Ectodermal cell (in vitro differentiated cells): ENCODE results near the gene HEATR1.
"Not testable (repeated sequence)": the region's sequence is repeated elsewhere in the genome, so short reads cannot be mapped to it uniquely, and the experiment has no call there.

ENCODE experiments used
- H3K27ac ChIP-seq: 2 replicates; pipeline ENCODE4 v1.7.0; 2013; ENCODE audit warnings: mild to moderate bottlenecking, low read depth, low read length; ENCODE audit not compliant: insufficient read depth, poor library complexity, severe bottlenecking
- H3K27me3 ChIP-seq: 2 replicates; pipeline ENCODE4 v1.7.0; 2013; ENCODE audit warnings: mild to moderate bottlenecking, low read length; ENCODE audit not compliant: insufficient read depth, control insufficient read depth, poor library complexity, severe bottlenecking
- H3K36me3 ChIP-seq: one replicate; pipeline ENCODE4 v1.7.0; 2013; ENCODE audit warnings: low read length; ENCODE audit not compliant: control insufficient read depth, insufficient read depth
- H3K4me1 ChIP-seq: one replicate; pipeline ENCODE4 v1.7.0; 2013; ENCODE audit warnings: low read length; ENCODE audit not compliant: control insufficient read depth, insufficient read depth
- H3K4me3 ChIP-seq: 2 replicates; pipeline ENCODE4 v1.7.0; 2013; ENCODE audit warnings: low read depth, low read length, control low read depth; ENCODE audit not compliant: insufficient read depth
- H3K9me3 ChIP-seq: 2 replicates; pipeline ENCODE4 v1.7.0; 2013; ENCODE audit warnings: mild to moderate bottlenecking, low read length, moderate library complexity; ENCODE audit not compliant: control insufficient read depth
- WGBS, 2 experiments: methylation state at CpG; one replicate each; pipeline ENCODE4 v1.1.7; 2013; ENCODE audit warnings: missing lambda C conversion rate in 2 of 2; 5-methylcytosine and 5-hydroxymethylcytosine counted together

Gene HEATR1

DNA sequence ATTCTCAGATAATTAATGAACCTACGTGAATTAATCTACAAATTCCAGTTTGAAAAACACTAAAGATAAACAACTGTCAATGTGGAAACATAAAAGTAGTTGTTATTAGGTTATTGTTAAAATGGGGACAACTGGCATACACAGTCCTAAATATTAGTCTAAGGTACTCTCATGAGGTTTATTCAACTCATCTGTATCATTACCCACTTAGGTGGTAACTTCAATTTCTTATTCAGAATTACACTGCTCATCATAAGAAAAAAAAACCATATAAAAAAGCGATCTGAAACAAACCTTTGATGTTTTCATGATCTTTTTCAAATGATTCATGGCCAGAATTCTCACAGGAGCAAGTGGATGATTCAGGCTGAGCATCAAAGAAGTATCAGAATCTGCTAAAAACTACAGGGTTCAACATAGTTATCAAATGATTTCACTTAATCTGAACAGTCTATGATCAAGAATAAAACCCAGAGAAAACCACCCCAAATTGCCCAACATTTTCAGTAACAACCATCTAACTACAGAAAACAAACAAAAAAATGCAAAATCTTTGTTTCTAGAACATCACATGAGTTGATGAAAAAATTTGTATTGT lies 13.7 kb downstream of the HEATR1 start:
- H3K36me3 ChIP-seq, result peaks cover 24% of the 10 kb centered on the region
- H3K27ac ChIP-seq, result no peak overlapping the region
- 92 to 94% methylated on average over 1 to 2 of the region's 2 CpGs for WGBS, 2 experiments

DNA sequence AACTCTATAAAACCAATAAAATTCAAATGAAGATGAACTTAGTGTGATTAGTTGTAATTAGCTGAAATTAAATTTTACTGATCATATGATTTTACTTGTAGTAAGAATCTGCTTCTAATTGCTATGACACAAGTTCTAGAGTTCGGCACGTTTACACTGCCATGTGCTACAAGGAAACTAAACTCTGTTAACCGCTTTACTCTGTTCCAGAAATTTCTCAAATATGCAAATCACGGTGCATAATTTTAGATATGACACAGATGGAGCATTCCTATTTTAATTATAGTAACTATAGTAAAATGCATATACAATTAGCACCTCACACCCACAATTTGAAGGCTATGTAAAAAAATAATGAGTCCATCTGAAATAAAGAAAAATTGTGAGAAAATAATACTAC lies 14.8 kb downstream of the HEATR1 start:
- Histone ChIP-seq H3K36me3 (peaks cover 30% of the 10 kb centered on the region), H3K27ac (no peak overlapping the region), H3K4me1 (no peaks in the 10 kb centered on the region), H3K4me3 (no peak overlapping the region), H3K27me3 (no peaks in the 10 kb centered on the region), H3K9me3 (no peaks in the 10 kb centered on the region)
- WGBS, 2 experiments, result 95 to 99% methylated on average over 3 to 4 of the region's 4 CpGs

More for the DNA sequence above, 13.7 kb downstream of the HEATR1 start:
- H3K4me3 ChIP-seq, result no peak overlapping the region
- H3K9me3 ChIP-seq, result no peaks in the 10 kb centered on the region
- no peaks in the 10 kb centered on the region for H3K4me1 ChIP-seq
- no peaks in the 10 kb centered on the region for H3K27me3 ChIP-seq

DNA sequence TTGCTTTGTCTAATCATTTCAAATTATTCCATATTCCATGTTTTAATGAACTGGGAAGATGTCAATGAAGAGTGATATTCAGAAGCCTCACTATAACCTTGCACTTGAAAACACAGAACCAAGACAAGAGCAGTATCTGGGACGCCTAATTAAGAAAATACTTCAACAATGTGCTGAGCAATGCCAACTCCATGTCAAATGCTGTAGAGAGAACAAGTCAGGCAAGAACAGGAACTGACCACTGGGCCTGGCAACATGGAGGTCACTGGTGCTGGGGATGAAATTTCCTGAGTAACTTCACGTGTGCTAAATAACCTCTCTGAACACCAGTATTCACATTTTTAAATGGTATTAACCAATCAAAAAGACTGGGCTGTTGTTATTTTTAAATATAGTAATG lies 22.8 kb downstream of the HEATR1 start:
- Histone ChIP-seq H3K27ac (no peak overlapping the region), H3K4me3 (no peak overlapping the region), H3K27me3 (no peaks in the 10 kb centered on the region), H3K36me3 (peaks cover 28% of the 10 kb centered on the region), H3K9me3 (no peaks in the 10 kb centered on the region), H3K4me1 (no peaks in the 10 kb centered on the region)
- WGBS, 2 experiments, result 89 to 98% methylated on average over 1 to 2 of the region's 2 CpGs

DNA sequence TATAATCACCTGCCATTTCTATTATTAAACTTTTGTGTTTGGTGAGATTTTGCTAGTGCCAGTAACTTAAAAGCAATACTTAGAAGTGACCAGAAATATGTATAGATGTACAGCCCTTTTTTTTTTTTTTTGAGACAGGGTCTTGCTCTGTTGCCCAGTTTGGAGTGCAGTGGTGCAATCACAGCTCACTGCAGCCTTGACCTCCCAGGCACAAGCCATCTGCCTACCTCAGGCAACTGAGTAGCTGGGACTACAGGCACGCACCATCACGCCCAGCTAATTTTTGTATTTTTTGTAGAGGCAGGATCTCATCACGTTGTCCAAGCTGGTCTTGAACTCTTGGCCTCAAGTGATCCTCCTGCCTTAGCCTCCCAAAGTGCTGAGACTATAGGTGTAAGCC lies 23.9 kb downstream of the HEATR1 start:
- not testable (repeated sequence) for H3K4me3 ChIP-seq, H3K27me3 ChIP-seq, H3K4me1 ChIP-seq, H3K9me3 ChIP-seq, H3K27ac ChIP-seq
- H3K36me3 ChIP-seq, result peaks cover 22% of the 10 kb centered on the region
- WGBS, 2 experiments, result 94 to 96% methylated on average over 3 of the region's 3 CpGs

DNA sequence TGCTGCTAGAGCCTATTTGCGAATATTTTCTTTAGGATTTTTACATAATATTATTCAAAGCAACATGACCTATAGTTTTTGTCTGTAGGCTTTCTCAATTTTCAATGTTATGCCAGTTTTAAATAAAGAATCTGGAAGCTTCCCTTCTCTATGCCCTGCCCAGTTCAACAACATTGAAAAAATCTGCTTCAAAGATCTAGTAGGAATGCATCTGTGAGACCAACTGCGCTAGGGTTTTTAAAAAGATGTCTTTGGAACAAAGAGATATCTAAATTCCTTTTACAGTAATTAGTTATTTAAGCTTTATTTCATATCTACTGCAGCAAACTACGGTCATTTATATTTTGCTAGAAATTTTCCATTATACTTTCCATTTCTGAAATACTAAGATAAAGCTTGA lies 25.7 kb downstream of the HEATR1 start:
- Histone ChIP-seq H3K4me3 (no peak overlapping the region), H3K4me1 (no peaks in the 10 kb centered on the region), H3K36me3 (peaks cover 10% of the 10 kb centered on the region), H3K27ac (no peak overlapping the region), H3K9me3 (no peaks in the 10 kb centered on the region), H3K27me3 (no peaks in the 10 kb centered on the region)
- whole genome bisulfite sequencing, 2 experiments, result 100% methylated on average over 1 to 2 of the region's 3 CpGs

DNA sequence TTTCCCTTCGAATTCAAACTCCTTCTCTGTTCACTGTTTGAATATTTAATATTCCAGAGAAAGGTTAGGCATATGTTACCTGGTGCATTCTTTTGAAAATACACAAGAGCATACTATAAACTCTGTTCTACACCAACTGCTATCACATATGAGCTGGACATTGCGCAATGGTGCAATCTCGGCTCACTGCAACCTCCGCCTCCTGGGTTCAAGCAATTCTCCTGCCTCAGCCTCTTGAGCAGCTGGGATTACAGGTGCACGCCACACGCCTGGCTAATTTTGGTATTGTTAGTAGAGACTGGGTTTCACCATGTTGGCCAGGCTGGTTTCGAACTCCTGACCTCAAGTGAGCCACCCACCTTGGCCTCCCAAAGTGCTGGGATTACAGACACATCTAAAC lies 27.3 kb downstream of the HEATR1 start:
- H3K9me3 ChIP-seq, H3K4me1 ChIP-seq, H3K4me3 ChIP-seq, H3K27me3 ChIP-seq, H3K27ac ChIP-seq: not testable (repeated sequence)
- H3K36me3 ChIP-seq, result peaks cover 16% of the 10 kb centered on the region
- WGBS, 2 experiments, result 83 to 93% methylated on average over 6 to 7 of the region's 7 CpGs

DNA sequence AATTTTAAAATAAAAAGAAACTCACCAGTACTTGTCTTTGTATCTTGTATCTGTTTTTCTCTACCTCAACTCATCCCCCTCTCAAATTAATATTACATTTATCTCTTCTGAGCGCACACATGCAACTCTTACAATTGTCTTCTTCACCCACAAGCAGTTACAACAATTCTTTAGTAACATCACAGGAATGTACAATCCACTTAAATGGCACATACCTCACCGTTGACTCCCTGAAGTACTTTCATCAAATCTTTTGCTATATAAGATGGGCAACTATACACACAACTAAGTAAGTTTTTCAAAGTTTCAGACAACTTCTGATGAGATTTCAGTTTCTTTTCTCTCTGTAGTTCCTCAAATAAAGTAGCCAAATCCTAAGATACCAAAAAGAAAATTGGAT lies 28.3 kb downstream of the HEATR1 start:
- H3K27me3 ChIP-seq, result no peaks in the 10 kb centered on the region
- H3K9me3 ChIP-seq, result no peaks in the 10 kb centered on the region
- H3K27ac ChIP-seq, result no peak overlapping the region
- no peaks in the 10 kb centered on the region for H3K4me1 ChIP-seq
- WGBS, 2 experiments, result 44 to 49% methylated on average over 2 of the region's 2 CpGs
- H3K4me3 ChIP-seq, result no peak overlapping the region
- peaks cover 20% of the 10 kb centered on the region for H3K36me3 ChIP-seq

DNA sequence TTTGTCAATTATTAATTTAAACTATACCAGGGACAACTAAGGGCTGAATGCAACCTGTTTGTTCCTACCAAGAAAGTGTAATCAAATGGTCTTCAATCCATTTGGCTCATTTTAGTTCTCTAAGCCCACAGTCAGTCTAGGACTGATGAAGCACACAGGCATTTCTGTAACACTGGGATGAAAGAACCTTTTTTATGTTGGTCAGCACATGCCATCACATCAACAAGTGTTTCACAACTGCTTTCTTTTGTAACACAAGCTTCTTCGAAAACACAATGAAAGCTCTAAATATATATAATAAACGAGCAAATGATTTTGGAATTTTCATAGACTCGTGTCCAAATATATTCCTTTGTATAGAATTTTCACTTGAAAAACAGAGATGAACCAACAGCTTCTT lies 28.8 kb downstream of the HEATR1 start:
- no peaks in the 10 kb centered on the region for H3K9me3 ChIP-seq
- no peaks in the 10 kb centered on the region for H3K4me1 ChIP-seq
- H3K27ac ChIP-seq, result no peak overlapping the region
- H3K27me3 ChIP-seq, result no peaks in the 10 kb centered on the region
- WGBS, 2 experiments, result 98 to 100% methylated on average over 1 to 3 of the region's 3 CpGs
- peaks cover 24% of the 10 kb centered on the region for H3K36me3 ChIP-seq
- H3K4me3 ChIP-seq, result no peak overlapping the region

DNA sequence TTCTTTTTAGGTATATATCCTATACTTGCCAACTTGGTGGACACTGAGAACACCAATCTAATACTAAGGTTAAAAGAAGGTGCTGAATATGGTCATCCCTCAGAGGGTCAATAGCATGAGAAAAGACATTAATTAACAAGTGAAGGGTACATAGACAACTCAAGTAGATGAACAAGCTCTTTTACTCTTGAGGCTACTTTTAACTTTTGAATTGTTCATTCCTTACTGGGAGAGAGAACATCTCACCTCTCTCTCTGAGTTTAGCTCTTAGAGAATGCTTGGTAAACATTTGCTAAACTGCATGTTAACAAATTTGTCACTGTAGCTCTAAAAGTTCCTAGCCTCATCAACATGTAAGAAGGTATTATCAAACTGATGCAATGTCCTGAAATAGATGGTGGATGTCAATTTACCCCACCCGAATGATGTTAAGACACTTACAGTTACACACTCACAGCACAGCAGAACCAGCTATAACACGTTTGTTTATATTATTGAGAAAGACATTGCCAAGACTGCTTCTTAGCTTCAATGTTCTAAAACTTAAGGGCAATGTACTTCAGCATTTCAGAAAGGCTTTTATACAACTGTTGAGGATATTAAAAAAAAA lies 35.9 kb downstream of the HEATR1 start:
- WGBS, 2 experiments, result 100% methylated on average over 1 to 2 of the region's 2 CpGs
- Histone ChIP-seq H3K27me3 (no peaks in the 10 kb centered on the region), H3K4me1 (no peaks in the 10 kb centered on the region), H3K4me3 (no peak overlapping the region), H3K9me3 (no peaks in the 10 kb centered on the region), H3K36me3 (peaks cover 51% of the 10 kb centered on the region), H3K27ac (no peak overlapping the region)

DNA sequence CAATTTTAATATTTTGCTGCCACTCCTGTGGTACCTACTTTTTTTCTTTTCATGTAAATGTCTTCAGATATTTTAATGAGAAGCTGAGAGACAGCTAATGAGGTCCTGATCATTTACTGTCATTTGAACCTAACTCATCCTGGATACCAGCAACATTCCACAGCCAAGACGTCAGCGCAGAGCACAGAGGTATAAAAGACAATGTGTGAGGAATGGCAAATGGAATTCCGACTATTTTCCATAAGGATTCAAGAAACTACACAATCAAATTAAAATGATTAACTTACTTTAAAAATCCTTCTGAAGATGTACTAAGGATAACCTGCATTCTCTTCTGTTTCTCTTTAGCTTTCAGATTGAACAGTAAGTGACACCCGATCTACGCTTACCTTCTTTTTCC lies 38.8 kb downstream of the HEATR1 start:
- H3K27ac ChIP-seq, result no peak overlapping the region
- H3K4me3 ChIP-seq, result no peak overlapping the region
- WGBS, 2 experiments, result 94 to 96% methylated on average over 5 of the region's 5 CpGs
- H3K36me3 ChIP-seq, result peaks cover 38% of the 10 kb centered on the region
- H3K9me3 ChIP-seq, result no peaks in the 10 kb centered on the region
- no peaks in the 10 kb centered on the region for H3K4me1 ChIP-seq
- no peaks in the 10 kb centered on the region for H3K27me3 ChIP-seq
